Caki2 (cell line): ENCODE data around the gene ALAS2. TPM values are rescaled to one million over a fixed set of nuclear protein-coding genes. Genes with fewer than 3 reads are reported as not detected.
"Not testable (repeated sequence)": the region's sequence is repeated elsewhere in the genome, so short reads cannot be mapped to it uniquely, and the experiment has no call there.

Source experiments
- DNase-seq: peaks from one replicate; pipeline ENCODE4 v3.0.0-alpha.2; 2015; ENCODE audit warnings: low read depth
- in situ Hi-C: cut with HindIII; loops from 2 replicates; pipeline ENCODE4 v1.10.0; 2016; ENCODE audit warnings: low sequenced_read_pairs, low pct_unique_long_range_greater_than_20kb, mixed read lengths
- total RNA-seq: library from RNA; depleted of rRNA; stranded (reverse); fragments of >200 nt; shearing (Covaris generic); gene quantifications from 2 replicates; pipeline ENCODE4 v1.2.3, GENCODE V29; 2014; ENCODE audit warnings: low replicate concordance; rRNA removed

Gene ALAS2, protein sequence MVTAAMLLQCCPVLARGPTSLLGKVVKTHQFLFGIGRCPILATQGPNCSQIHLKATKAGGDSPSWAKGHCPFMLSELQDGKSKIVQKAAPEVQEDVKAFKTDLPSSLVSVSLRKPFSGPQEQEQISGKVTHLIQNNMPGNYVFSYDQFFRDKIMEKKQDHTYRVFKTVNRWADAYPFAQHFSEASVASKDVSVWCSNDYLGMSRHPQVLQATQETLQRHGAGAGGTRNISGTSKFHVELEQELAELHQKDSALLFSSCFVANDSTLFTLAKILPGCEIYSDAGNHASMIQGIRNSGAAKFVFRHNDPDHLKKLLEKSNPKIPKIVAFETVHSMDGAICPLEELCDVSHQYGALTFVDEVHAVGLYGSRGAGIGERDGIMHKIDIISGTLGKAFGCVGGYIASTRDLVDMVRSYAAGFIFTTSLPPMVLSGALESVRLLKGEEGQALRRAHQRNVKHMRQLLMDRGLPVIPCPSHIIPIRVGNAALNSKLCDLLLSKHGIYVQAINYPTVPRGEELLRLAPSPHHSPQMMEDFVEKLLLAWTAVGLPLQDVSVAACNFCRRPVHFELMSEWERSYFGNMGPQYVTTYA
- total RNA-seq, result not detected in 2 replicates

DNA sequence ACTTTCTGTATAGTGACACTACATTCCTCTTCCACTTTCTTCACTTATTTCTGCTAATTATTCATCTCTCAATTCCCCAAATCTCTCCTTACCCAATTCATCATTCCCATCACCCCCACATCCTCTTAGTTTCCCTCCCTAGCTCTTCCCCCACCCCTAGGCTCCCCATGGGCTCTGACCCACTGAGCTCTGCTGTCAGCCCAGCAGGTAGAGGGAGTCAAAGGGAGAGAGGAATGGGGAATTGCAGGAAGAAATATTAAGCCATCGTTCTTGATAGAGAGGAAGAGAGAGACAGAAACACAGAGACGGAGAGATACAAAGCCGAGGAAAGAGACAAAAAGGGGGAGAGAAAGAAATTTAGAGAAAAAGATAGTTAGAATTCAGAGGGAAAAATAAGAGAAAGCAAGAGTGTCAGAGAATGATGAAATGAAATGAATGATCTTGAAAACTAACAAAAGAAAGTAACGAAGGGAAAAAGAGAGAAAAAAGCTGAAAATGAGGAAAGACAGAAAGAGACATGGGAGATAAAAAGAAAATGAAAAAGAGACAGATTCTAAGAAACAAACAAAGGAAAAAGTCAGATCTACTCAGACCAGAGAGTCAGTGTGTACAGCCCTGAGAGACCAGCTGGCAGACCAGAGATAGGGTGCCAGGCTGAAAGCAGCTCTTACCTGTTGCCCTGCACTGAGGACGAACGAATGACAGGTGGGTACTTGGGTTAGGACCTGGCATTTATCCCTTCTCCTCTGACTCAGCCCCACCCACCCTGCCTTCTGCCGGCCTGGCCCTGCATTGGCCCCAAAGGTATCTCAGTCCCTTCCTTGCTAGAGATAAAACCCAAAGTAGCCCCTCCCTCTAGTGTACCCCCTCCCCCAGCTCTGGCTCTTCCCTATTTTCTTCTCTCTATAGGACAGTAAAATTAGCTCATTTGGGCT lies at the start of gene ALAS2:
ALAS2 (minus strand) TSS at position 707 of the 935 bp plus-strand sequence. CDS start 4,977 bp downstream, outside the sequence.
- DNase-seq, result no peak
- in situ Hi-C loops, result no loop called here

DNA sequence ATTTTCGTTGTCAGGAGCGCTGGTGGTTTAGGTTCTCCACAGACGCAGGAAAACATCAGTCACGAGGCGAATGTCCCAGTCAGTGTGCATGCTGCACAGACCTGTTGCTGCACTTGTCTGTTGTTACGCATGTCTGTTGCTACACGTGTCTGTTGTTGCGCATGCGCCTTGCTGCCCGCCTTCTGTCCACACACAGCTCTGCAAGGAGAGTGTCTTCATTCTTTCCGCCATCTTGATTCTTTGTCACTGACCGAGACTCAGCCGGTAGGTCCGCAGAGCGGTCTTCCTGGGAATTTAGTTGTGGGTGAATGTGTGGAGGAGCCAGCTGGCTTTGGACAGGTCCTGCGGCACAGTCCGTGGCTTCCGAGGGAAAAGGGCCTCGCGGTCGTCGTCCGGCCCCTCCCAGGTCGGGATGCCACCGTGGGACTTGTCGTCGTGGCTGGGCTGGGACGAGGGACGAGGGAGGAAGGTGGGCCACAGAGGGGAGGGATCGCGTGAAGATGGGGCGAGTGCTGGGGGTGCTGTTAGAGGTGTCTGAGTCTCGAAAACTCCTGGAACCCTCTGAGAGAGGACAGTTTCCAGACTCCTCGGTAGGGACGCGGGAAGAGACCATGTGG lies 44.2 kb upstream of the ALAS2 start, which contains the start of gene PAGE2B:
PAGE2B (plus strand) TSS at position 180 of the 617 bp plus-strand sequence. CDS start 1,012 bp downstream, outside the sequence.
- no peak for DNase-seq
- in situ Hi-C loops, result no loop called here

DNA sequence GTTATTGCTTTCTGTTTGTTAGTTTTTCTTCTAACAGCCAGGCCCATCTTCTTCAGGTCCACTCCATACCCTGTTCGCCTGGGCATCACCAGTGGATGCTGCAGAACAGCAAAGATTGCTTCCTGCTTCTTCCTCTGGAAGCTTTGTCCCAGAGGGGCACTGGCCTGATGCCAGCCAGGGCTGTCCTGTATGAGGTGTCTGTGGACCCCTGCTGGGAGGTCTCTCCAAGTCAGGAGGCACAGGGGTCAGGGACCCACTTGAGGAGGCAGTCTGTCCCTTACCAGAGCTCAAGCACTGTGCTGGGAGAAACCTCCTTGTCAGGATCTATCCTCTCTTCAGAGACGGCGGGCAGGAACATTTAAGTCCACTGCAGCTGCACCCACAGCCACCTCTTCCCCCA lies 41.5 kb upstream of the ALAS2 start:
- in situ Hi-C loops, result no loop called here
- DNase-seq, result no peak

DNA sequence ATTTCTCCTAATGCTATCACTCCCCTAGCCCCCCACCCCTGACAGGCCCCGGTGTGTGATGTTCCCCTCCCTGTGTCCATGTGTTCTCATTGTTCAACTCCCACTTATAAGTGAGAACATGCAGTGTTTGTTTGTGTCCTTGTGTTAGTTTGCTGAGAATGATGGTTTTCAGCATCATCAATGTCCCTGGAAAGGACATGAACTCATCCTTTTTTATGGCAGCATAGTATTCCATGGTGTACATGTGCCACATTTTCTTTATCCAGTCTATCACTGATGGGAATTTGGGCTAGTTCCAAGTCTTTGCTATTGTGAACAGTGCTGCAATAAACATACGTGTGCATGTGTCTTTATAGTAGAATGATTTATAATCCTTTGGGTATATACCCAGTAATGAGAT lies 36.4 kb upstream of the ALAS2 start:
- DNase-seq, in situ Hi-C loops: not testable (repeated sequence)

DNA sequence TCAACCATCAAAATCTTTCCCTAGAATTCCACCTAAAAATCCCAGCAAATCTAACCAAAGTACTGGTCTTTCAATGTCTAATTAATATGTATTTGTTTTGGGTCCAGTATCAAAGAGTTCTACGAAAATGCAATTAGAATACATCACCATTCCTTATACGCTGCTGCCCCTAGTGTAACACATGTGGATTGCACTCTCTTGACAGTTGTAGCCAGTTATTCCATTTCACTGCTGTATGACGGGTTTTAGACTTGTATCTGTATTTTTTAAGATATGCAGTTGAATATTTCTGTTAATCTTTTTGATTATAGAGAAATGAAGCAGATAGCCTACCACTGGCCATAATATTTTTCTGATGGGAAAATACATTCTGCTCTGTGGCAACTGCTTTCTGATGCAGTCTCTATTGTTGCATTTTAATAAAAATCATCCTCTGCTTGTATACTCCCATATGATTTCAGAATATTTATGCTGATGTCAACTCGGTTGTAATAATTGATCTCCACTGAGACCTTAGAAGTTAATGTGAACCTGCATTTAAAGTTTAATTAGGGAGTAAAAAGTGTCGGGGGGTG lies 27.0 kb upstream of the ALAS2 start:
- peak; percentile 7 for DNase-seq
- in situ Hi-C loops, result no loop called here

DNA sequence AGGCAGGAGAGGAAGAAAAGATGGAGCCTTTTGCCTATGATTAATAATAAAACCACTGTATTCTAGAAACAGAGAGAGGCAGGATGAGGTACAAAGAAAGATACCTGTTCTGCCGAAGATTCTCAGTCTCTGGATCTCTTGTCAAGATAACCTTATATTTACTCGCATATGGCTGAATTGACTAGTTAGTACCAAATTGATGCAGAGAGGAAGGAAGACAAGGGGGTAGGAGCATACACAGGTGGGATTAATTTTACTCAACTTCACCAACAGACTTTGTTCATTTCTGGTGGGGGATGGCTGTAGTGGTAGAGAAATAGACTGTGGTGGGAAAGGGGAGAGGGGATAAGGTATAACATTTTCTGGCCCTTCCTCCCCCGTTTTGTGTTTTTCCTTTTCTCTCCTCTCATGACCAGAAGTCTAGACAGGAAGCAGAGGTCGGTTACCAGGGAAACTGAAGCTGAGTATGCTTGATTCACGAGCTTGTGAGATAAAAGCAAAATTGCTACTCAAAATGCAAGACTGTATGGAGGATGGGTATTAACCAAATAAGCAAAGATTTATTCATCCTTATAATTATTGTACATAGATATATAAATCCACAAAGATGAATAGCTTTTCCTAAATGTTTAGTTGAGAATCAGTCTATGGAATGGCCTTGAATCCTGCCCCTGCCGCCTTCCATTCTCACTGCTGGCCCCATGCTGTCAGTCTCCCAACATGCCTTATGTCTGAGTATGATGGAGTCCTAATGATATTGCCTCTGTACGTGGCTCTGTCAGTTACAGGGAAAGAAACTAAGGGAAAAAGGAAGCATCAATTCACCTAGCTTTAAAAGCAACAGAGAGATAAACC lies 26.3 kb upstream of the ALAS2 start:
- DNase-seq, result no peak
- in situ Hi-C loops, result no loop called here

DNA sequence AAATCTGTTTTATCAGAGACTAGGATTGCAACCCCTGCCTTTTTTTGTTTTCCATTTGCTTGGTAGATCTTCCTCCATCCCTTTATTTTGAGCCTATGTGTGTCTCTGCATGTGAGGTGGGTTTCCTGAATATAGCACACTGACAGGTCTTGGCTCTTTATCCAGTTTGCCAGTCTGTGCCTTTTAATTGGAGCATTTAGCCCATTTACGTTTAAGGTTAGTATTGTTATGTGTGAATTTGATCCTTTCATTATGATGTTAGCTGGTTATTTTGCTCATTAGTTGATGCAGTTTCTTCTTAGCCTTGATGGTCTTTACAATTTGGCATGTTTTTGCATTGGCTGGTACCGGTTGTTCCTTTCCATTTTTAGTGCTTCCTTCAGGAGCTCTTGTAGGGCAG lies 19.8 kb upstream of the ALAS2 start:
- in situ Hi-C loops, DNase-seq: not testable (repeated sequence)

DNA sequence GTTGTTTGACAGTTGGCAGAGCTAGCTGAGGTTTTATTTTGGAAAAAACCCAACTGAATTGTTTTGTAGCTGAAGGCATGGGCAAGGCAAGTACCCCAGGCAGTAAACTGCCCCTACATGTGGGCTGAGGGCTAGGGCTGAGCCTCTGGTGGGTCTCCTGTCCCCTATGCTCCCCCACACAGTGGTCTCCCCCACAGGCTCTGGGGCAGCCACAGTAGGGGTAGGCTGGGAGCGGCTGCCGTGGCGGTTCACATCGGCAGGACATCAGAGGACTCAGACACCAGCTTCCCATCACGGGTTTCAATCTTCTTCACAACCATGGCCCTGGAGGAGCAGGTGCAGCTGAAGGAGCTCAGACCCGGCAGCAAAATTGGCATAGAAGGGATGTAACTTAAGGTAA lies 10.7 kb upstream of the ALAS2 start:
- in situ Hi-C loops, result no loop called here
- DNase-seq, result no peak

DNA sequence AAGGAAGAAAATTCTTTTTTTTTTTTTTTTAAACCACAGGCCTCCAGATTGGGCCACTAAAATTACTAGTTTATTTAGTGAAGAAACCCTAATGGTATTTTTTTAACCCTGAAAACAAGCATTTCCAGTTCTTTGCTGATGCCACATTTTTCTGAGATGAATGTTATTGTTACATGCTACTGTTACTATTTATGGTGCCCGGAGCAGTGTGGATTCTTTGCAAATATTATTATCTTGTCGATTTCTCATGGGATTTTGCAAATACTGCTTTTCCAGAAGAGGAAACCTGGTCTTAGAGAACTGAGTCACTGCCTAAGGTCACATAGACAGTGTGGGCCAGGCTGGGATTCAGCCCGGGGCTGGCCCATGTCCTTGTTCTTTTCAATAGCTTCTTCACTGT lies 8.7 kb upstream of the ALAS2 start:
- in situ Hi-C loops, result no loop called here
- DNase-seq, result no peak

DNA sequence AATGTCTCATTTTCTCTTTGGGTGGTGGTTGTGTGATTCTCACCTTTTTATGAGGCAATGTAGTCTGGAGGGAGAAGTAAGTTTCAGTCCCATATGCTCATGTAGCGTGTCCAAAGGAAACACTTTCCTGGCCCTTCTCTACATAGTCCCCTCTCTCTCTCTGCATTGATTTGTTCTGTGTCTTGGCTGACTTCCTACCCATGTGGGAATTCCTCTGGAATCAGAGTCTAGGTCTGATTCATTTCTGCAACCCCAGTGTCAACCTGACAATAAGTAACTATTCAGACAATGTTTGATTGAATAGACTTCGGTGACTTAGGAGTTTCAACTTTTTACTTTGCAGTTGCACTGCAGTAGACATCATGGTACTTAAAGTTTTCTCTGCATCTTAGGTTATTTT lies 2.7 kb upstream of the ALAS2 start:
- peak; percentile 12 for DNase-seq
- in situ Hi-C loops, result no loop called here

DNA sequence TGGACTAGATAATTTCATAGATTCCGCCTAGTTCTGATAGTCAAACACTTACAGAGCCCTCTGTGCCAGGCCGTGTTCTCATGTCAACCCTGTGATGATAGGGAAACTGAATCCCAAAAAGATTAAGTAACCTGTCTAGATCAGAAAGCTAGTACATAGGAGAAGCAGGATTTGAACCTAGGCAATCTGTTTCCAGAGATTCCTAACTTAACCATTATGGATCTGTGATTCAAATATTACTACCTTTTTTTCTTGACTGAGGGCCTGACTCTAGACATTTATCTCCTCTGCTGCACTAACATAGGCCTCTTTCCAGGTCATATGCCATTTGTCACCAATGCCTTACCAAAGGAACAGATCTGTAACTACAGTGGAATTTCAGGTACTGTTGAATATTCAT lies 1.5 kb downstream of the ALAS2 start:
- in situ Hi-C loops, result no loop called here
- DNase-seq, result no peak

DNA sequence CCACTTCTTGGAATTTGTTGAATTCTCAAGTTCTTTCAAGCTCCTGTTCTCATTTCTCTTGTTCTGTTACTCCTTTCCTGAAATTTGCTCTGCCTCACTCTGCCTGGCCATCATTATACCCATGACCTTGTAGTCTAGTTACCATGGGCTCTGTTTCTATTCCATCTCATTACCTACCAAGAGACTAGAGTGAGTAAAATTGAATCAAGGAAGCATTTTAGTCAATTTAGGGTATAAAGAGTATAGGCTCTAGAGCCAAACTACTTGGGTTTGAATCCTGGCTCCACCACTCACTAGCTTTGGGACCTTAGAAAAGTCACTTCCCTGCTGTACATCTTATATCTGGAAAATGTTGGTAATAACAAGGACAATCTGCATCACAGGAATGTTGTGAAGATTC lies 2.2 kb downstream of the ALAS2 start:
- in situ Hi-C loops, result no loop called here
- DNase-seq, result no peak

DNA sequence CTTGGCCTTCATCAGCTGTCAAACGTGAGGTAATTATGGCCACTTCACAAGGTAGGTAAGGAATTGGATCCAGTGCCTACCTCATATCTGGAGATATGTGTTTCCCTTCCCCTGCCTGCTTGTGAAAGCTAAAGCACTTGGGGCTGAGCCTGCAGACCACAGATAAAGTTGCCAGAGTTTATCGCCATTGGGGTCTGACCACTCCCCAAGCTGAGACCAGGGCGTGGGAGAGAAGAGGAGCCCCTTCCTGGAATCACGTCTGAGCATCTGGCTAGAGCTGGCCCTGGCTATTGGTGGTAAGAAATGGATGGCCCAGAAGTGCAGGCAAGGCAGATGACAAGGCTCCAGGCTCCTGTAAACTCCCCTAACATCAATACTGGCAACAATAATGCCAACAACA lies 2.7 kb downstream of the ALAS2 start:
- in situ Hi-C loops, result no loop called here
- DNase-seq, result no peak

DNA sequence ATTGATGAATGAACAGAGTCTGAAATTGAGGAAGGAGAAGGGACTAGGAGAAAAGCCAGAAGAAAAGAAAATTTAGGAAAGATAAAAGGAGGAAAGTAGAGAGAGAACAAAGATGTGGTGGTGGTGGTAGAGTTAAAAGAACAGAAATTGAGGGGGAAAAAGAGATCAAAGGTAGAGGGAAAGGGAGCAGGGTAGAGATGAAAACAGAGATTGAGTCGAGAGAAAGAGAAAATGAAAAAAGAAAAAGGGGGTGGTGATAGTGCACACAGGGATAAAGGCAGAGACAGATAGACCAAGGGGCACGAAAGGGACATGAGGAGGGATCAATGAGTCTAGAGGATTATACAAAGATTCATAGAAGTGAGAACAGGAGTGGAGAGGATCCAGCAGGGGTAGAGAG lies 3.9 kb downstream of the ALAS2 start:
- no peak for DNase-seq
- in situ Hi-C loops, result no loop called here

DNA sequence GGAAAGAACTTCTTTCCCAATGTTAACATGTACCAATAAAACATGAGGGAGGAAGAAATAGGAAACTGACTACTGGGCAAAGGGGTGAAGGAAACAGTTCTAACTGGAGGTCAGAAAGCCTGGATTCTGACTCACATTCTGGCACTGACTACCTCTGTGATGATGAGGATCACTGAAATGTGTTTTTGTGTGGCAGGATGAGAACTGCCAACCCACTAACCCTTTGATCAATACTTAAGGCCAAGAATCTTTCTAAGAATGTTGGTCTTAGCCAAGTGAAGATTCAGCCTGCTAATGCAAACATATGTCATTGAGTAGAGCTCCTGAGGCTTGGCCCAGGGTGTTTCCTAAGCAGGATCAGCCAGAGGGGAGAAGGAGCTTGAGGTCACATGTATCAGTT lies 4.6 kb downstream of the ALAS2 start:
- in situ Hi-C loops, result no loop called here

DNA sequence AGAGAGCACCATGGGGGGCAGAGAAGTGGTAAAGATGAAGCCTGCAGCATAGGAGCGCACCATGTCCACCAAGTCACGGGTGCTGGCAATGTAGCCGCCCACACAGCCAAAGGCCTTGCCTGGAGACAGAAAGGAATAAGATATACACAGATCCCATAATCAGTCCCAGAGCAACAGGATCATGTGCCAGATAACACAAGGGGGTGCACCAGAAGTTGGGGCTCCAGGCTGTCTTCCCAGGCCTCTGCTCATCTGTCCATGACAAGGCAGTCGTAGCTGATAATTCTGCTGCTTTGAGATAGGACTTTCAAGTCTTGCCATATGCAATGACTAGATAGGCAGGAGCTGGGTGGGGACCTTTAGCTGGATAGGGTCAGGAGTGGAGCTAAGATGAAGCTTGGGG lies 15.9 kb downstream of the ALAS2 start:
- no peak for DNase-seq
- in situ Hi-C loops, result no loop called here

More for the DNA sequence above, 4.6 kb downstream of the ALAS2 start:
- DNase-seq, result no peak

DNA sequence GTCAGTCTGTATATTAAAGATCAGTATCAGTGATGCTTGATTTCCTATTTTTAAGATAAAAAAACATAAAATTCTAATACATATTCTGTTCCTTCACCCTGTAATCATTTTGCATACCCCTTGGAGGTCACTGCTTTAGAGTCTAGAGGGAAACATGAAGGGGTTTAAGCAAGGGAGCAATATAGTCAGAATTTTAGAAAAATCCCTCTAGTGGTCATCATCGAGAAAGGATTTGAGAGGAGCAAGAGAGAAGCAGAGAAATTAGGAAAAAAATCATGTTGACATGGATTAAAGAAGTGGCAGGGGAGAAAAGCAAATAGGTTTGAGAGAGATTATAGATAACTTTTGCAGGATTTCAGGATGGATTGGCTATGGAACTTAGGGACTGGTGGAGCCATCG lies 19.5 kb downstream of the ALAS2 start:
- in situ Hi-C loops, result no loop called here
- no peak for DNase-seq
